DMS114 treated with DMSO at 0.1 percent for 48 hours (cell line): ENCODE results near the gene DCAF4.

Experiments used
- DNase-seq: peaks from one replicate; lab custom pipeline; 2025; ENCODE audit not compliant: unreplicated experiment; lab: John Stamatoyannopoulos, UW

Gene DCAF4

GRCh38 chr14:72894623-72895378, 31.5 kb upstream of the DCAF4 start:
- DNase-seq: no peak

GRCh38 chr14:72898448-72898847, 27.8 kb upstream of the DCAF4 start:
- DNase-seq: no peak

GRCh38 chr14:72901361-72901760, 24.9 kb upstream of the DCAF4 start:
- DNase-seq: no peak

- DNase-seq: no peak
These were observed 23.3 kb upstream of the DCAF4 start for GRCh38 chr14:72902801-72903530.

- no peak for DNase-seq
These were observed 22.5 kb upstream of the DCAF4 start for GRCh38 chr14:72903716-72904115.

GRCh38 chr14:72904218-72904617, 22.0 kb upstream of the DCAF4 start:
- no peak for DNase-seq

GRCh38 chr14:72904840-72905561, 21.3 kb upstream of the DCAF4 start:
- DNase-seq: peak; percentile 57

- no peak for DNase-seq
These were observed 19.9 kb upstream of the DCAF4 start for GRCh38 chr14:72906316-72906715.

- no peak for DNase-seq
These were observed 19.4 kb upstream of the DCAF4 start for GRCh38 chr14:72906879-72907278.

- no peak for DNase-seq
These were observed 18.4 kb upstream of the DCAF4 start for GRCh38 chr14:72907886-72908285.

GRCh38 chr14:72909163-72909562, 17.1 kb upstream of the DCAF4 start:
- DNase-seq: no peak

- DNase-seq: no peak
These were observed 12.5 kb upstream of the DCAF4 start for GRCh38 chr14:72913809-72914208.

- DNase-seq: no peak
These were observed 10.1 kb upstream of the DCAF4 start for GRCh38 chr14:72916174-72916573.

GRCh38 chr14:72917094-72917802, 9.0 kb upstream of the DCAF4 start:
- DNase-seq: no peak

- DNase-seq: no peak
These were observed 6.3 kb upstream of the DCAF4 start for GRCh38 chr14:72920008-72920407.

GRCh38 chr14:72921396-72921795, 4.9 kb upstream of the DCAF4 start:
- no peak for DNase-seq

GRCh38 chr14:72924337-72924736, 1.9 kb upstream of the DCAF4 start:
- no peak for DNase-seq

- no peak for DNase-seq
These were observed 999 bp upstream of the DCAF4 start for GRCh38 chr14:72925171-72925759.

GRCh38 chr14:72925815-72926291, 411 bp upstream of the DCAF4 start:
- peak; percentile 29 for DNase-seq

- no peak for DNase-seq
These were observed 2.6 kb downstream of the DCAF4 start for GRCh38 chr14:72928872-72929271.
